ENCODE data around the gene RAB17. TPM values are rescaled to one million over a fixed set of nuclear protein-coding genes. Genes with fewer than 3 reads are reported as not detected.
"Not testable (repeated sequence)": the region's sequence is repeated elsewhere in the genome, so short reads cannot be mapped to it uniquely, and the experiment has no call there.

RAB17 gene
- total RNA-seq, 1 experiment from 2014 or later: 23.6 TPM

DNA sequence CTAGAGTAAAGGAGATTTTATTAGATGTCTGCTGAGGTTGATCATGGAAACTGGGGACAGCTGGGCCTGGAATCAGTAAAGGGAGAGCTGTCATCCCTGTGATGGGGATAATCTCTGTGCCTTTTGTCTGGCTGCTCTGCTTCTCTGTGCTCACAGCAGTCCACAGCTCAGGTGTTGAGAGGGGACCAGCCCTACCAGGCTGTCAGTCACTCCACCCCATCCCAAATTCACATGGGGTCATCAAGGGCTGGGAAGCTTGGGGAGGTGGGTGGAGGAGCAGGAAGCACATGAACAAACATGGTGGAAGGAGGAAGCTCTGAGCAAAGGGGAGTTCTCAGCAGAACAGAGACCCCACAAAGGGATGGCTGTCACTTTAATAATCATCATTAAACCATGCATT lies 23.1 kb upstream of the RAB17 start:
- Histone ChIP-seq H3K27ac (ENCODE audit: low read length) (0 out of 2 replicates have a peak overlapping the region, but pooled peaks have one; percentile 23), H3K27me3 (ENCODE audit: control insufficient read depth, insufficient read depth, low read length) (no peaks in the 10 kb centered on the region), H3K36me3 (ENCODE audit: control insufficient read depth, insufficient read depth, low read length) (no peaks in the 10 kb centered on the region), H3K4me1 (ENCODE audit: control insufficient read depth, insufficient read depth, low read length) (no peaks in the 10 kb centered on the region), H3K9me3 (ENCODE audit: control insufficient read depth, insufficient read depth, low read depth, low read length) (no peaks in the 10 kb centered on the region), H3K4me3 (ENCODE audit: low read depth in 2 of 2, low read length in 2 of 2) (no peak overlapping the region)
- ATAC-seq (0 out of 2 replicates have a peak, but pooled peaks have one; percentile 28), DNase-seq (ENCODE audit: low read depth, low spot score) (no peak)
- ChIA-PET POLR2A (no interaction called here), CTCF (no interaction called here)
- in situ Hi-C loops (cut with HindIII; ENCODE audit: low pct_unique_long_range_greater_than_20kb, low sequenced_read_pairs): no loop called here
- BruUV-seq (replicated peaks): no TSS peak
- intact Hi-C loops (cut with micrococcal nuclease; ENCODE audit: unreplicated experiment): no loop called here
- TF ChIP-seq, protein P1, sequence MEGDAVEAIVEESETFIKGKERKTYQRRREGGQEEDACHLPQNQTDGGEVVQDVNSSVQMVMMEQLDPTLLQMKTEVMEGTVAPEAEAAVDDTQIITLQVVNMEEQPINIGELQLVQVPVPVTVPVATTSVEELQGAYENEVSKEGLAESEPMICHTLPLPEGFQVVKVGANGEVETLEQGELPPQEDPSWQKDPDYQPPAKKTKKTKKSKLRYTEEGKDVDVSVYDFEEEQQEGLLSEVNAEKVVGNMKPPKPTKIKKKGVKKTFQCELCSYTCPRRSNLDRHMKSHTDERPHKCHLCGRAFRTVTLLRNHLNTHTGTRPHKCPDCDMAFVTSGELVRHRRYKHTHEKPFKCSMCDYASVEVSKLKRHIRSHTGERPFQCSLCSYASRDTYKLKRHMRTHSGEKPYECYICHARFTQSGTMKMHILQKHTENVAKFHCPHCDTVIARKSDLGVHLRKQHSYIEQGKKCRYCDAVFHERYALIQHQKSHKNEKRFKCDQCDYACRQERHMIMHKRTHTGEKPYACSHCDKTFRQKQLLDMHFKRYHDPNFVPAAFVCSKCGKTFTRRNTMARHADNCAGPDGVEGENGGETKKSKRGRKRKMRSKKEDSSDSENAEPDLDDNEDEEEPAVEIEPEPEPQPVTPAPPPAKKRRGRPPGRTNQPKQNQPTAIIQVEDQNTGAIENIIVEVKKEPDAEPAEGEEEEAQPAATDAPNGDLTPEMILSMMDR (IDR thresholded peaks at IDR 0.05): no peak
- TF ChIP-seq POLR2AphosphoS5 (IDR thresholded peaks at IDR 0.05; ENCODE audit: low read depth, low read length) (no peak), SIN3A (IDR thresholded peaks at IDR 0.05; ENCODE audit: borderline replicate concordance, insufficient read depth, low read depth, low read length) (no peak), TCF7L2 (IDR thresholded peaks at IDR 0.05; ENCODE audit: low read depth, low read length) (no peak), REST (IDR thresholded peaks at IDR 0.05; ENCODE audit: insufficient read depth in 1 of 2, low read depth in 2 of 2, low read length in 1 of 2) (no peak)

DNA sequence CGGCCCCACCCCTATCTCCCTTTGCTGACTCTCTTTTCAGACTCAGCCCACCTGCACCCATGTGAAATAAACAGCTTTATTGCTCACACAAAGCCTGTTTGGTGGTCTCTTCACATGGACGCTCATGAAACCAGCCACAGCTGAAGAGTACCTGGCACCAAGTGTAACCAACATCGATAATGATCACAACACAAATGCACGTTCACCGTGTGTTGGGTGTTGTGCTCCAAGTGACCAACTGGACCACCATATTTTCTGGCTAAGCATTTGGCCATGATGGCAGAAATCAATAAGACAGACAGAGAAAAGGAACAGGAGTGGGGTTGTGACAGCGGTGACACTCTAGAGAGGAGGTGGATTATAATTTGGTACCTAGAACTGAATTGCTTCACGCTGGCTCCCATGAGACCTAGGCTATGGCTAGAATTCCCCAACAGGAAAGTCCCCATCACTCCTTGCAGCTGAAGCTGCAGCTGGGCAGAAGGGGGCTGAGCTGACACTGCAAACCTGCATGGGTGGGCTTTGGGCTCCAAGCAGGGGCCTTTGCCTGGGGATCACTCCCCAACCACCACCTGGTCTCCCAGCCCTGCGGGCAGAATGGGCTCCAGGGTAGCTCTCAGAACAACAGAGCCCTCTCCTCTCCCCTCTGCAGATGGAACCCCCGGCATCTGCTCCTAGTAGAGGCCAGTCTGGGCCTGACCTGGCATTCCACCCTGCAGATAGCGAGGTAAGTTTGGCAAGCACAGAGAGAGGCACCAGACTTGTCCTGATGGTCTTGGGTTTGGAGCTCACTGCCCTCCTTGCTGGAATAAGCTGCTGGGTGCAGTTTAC lies 22.2 kb upstream of the RAB17 start:
- no peaks in the 10 kb centered on the region for H3K36me3 ChIP-seq (ENCODE audit: control insufficient read depth, insufficient read depth, low read length)
- TF ChIP-seq REST (IDR thresholded peaks at IDR 0.05; ENCODE audit: insufficient read depth in 1 of 2, low read depth in 2 of 2, low read length in 1 of 2) (no peak), TCF7L2 (IDR thresholded peaks at IDR 0.05; ENCODE audit: low read depth, low read length) (no peak), POLR2AphosphoS5 (IDR thresholded peaks at IDR 0.05; ENCODE audit: low read depth, low read length) (no peak), SIN3A (IDR thresholded peaks at IDR 0.05; ENCODE audit: borderline replicate concordance, insufficient read depth, low read depth, low read length) (no peak)
- TF ChIP-seq, protein P1 (IDR thresholded peaks at IDR 0.05): no peak
- ChIA-PET CTCF (no interaction called here), POLR2A (no interaction called here)
- no peaks in the 10 kb centered on the region for H3K4me1 ChIP-seq (ENCODE audit: control insufficient read depth, insufficient read depth, low read length)
- intact Hi-C loops (cut with micrococcal nuclease; ENCODE audit: unreplicated experiment): no loop called here
- no peaks in the 10 kb centered on the region for H3K27me3 ChIP-seq (ENCODE audit: control insufficient read depth, insufficient read depth, low read length)
- in situ Hi-C loops (cut with HindIII; ENCODE audit: low pct_unique_long_range_greater_than_20kb, low sequenced_read_pairs): no loop called here
- H3K27ac ChIP-seq (ENCODE audit: low read length): no peak overlapping the region
- DNase-seq (ENCODE audit: low read depth, low spot score): no peak
- no peak overlapping the region for H3K4me3 ChIP-seq (ENCODE audit: low read depth in 2 of 2, low read length in 2 of 2)
- no TSS peak for BruUV-seq (replicated peaks)
- no peak for ATAC-seq
- no peaks in the 10 kb centered on the region for H3K9me3 ChIP-seq (ENCODE audit: control insufficient read depth, insufficient read depth, low read depth, low read length)

DNA sequence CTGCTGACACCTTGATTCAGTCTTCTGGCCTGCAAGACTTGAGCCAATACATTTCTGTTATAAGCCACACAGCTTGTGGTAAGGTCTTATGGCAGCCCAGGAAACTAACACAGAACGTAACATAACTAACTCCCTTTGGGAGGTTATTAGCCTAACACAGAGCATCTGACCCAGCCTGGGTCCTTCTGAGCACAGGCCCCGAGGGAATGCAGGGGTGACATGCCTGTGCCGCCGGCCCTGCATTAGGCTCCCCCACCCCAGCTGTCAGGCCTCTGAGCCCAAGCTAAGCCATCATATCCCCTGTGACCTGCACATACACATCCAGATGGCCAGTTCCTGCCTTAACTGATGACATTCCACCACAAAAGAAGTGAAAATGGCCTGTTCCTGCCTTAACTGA lies 16.0 kb upstream of the RAB17 start:
- H3K27me3 ChIP-seq (ENCODE audit: control insufficient read depth, insufficient read depth, low read length); H3K9me3 ChIP-seq (ENCODE audit: control insufficient read depth, insufficient read depth, low read depth, low read length); BruUV-seq (replicated peaks); H3K36me3 ChIP-seq (ENCODE audit: control insufficient read depth, insufficient read depth, low read length); H3K27ac ChIP-seq (ENCODE audit: low read length); DNase-seq (ENCODE audit: low read depth, low spot score); H3K4me1 ChIP-seq (ENCODE audit: control insufficient read depth, insufficient read depth, low read length); in situ Hi-C loops (cut with HindIII; ENCODE audit: low pct_unique_long_range_greater_than_20kb, low sequenced_read_pairs); POLR2A ChIA-PET; intact Hi-C loops (cut with micrococcal nuclease; ENCODE audit: unreplicated experiment); ATAC-seq; H3K4me3 ChIP-seq (ENCODE audit: low read depth in 2 of 2, low read length in 2 of 2): not testable (repeated sequence)
- CTCF ChIA-PET: interaction anchor here (0.7 kb wide), 1 partner anchor 624 kb away, joined by 4 read pairs; no protein-coding TSS in a partner anchor
